Measurements from ENCODE around the gene ARL5B. TPM values are rescaled to one million over a fixed set of nuclear protein-coding genes. Genes with fewer than 3 reads are reported as not detected.
A peak's percentile ranks its signal among the peaks of the same experiment; 100 is the strongest.

ARL5B gene
- total and polyA plus RNA-seq, 9 of the 15 experiments (the other 6 are each of a cell fraction or from before 2014, with no cell fraction given) = 4.1 to 22.2 (median 15.1) TPM

DNA sequence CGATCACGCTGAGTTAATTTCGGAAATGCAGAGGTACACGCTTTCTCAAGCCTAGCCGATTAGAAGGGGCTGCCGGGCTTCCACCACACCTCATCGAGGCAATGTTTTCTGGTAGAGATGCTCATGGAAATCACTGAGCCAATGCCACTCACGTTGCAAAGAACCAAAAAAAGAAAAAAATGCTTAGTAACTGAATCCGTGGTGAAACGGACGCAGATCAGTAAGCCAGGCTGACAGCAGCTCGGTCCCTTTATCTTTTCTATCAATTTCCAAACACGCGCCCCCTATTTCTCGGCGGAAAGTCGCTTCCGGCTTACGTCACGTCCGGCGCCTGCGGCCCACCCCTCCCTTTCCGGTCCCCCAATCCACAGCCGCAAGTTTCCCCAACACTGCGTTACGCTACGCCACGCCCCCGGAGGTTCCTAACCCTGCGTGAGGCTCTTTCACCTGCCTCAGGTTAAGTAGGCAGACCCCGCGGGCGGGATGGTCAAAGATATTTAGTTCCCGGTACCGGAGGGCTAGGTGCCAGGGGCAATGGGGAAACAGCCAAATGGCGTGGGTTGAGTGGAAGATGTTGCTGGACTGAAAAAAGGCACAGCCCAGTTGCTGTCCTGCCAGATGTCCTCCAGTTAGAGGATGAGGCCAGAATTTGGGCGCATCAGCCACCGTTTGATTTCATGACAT lies 7.8 kb upstream of the ARL5B start, which contains the start of gene NSUN6 (continued):
- TF ChIP-seq HEY1 (CRISPR knock-in tag; IDR thresholded peaks at IDR 0.05; ENCODE audit: borderline replicate concordance) = 0 out of 2 replicates have a peak, but pooled peaks have one; percentile 20
- TF ChIP-seq RBBP5 (IDR thresholded peaks at IDR 0.05; ENCODE audit: borderline replicate concordance, insufficient read depth, low read length, poor library complexity, severe bottlenecking) = peak; percentile 88
- TF ChIP-seq ATF1 (CRISPR knock-in tag; IDR thresholded peaks at IDR 0.05) = peak; percentile 80
- peak; percentile 96 for TF ChIP-seq ATF1 (tag; IDR thresholded peaks at IDR 0.05)
- TF ChIP-seq ARID3A (IDR thresholded peaks at IDR 0.05; ENCODE audit: borderline replicate concordance, low read depth, low read length) = no peak
- TF ChIP-seq MXI1 (IDR thresholded peaks at IDR 0.05; ENCODE audit: low read depth, low read length) = peak; percentile 87
- TF ChIP-seq MTA3 (IDR thresholded peaks at IDR 0.05; ENCODE audit: borderline replicate concordance) = 0 out of 2 replicates have a peak, but pooled peaks have one; percentile 67
- 0 out of 2 replicates have a peak, but pooled peaks have one; percentile 72 for TF ChIP-seq ARID4B (CRISPR knock-in tag; IDR thresholded peaks at IDR 0.05)
- peak; percentile 68; the same call in 1 of the 2 replicates for TF ChIP-seq PHF8 (IDR thresholded peaks at IDR 0.05; ENCODE audit: borderline replicate concordance, low read length)
- peak; percentile 59 for TF ChIP-seq CCNT2 (IDR thresholded peaks at IDR 0.05; ENCODE audit: borderline replicate concordance, extremely low read depth, insufficient read length, low read depth, low read length)
- no peak for TF ChIP-seq ZFP30 (CRISPR knock-in tag; IDR thresholded peaks at IDR 0.05; ENCODE audit: borderline replicate concordance)
- TF ChIP-seq PHF20 (IDR thresholded peaks at IDR 0.05; ENCODE audit: partially characterized antibody) = peak; percentile 90
- no peak; the same call in 1 of the 2 replicates for TF ChIP-seq ARID1B (IDR thresholded peaks at IDR 0.05)
- peak in 1 of 2 experiments; percentile 91; a peak in 2 of 4 replicates for TF ChIP-seq HDAC1 (IDR thresholded peaks at IDR 0.05)
- no peak for TF ChIP-seq HDGF (IDR thresholded peaks at IDR 0.05)
- peak; percentile 28 to 63; a peak in 2 of 4 replicates for TF ChIP-seq TBL1XR1 (IDR thresholded peaks at IDR 0.05; ENCODE audit: low read length in 2 of 2)
- peak; percentile 81 for TF ChIP-seq SUPT5H (IDR thresholded peaks at IDR 0.05)
- TF ChIP-seq NFE2 (IDR thresholded peaks at IDR 0.05; ENCODE audit: low read depth) = no peak; the same call in 1 of the 2 replicates
- no peak for TF ChIP-seq ZNF785 (CRISPR knock-in tag; IDR thresholded peaks at IDR 0.05)
- TF ChIP-seq POLR2G (IDR thresholded peaks at IDR 0.05; ENCODE audit: low read depth, low read length) = peak; percentile 81
- TF ChIP-seq ETS1 (conservative IDR thresholded peaks at IDR 0.05; ENCODE audit: control insufficient read depth, low read depth, low read length) = peak; percentile 88
